K562 (cell line): ENCODE measurements around the gene NRM.

ENCODE experiments used
- DIDO1 ChIP-seq: fragments of 450-650 bp; IDR thresholded peaks from 2 replicates; pipeline ENCODE4 v1.6.1; 2016; ENCODE audit warnings: low read depth, missing biosample characterization, missing genetic modification characterization
- HDAC6 ChIP-seq: IDR thresholded peaks from 2 replicates; pipeline ENCODE4 v1.6.1; 2012; ENCODE audit warnings: low read depth, mild to moderate bottlenecking, control low read depth, inconsistent platforms, low read length, moderate library complexity
- L3MBTL2 ChIP-seq: fragments of 450-650 bp; IDR thresholded peaks from 2 replicates; pipeline ENCODE4 v1.6.1; 2016; ENCODE audit warnings: mild to moderate bottlenecking, moderate library complexity
- PHF20 ChIP-seq: fragments of 450-650 bp; IDR thresholded peaks from 2 replicates; pipeline ENCODE4 v1.6.1; 2018; ENCODE audit not compliant: partially characterized antibody
- SP1 ChIP-seq: sonication (generic); formaldehyde crosslinking; IDR thresholded peaks from 2 replicates; pipeline ENCODE4 v1.8.1; 2022; ENCODE audit warnings: mild to moderate bottlenecking, missing genetic modification reagents
- TCF7L2 ChIP-seq: fragments of 150-350 bp; IDR thresholded peaks from 2 replicates; pipeline ENCODE4 v1.6.1; 2016; ENCODE audit warnings: low read depth, mild to moderate bottlenecking, low read length, moderate library complexity
- TF ChIP-seq, protein P1 (sequence below): sonication (generic); formaldehyde crosslinking; IDR thresholded peaks from 2 replicates; pipeline ENCODE4 v1.9.0; 2022; ENCODE audit warnings: mild to moderate bottlenecking, missing genetic modification reagents

DNA sequence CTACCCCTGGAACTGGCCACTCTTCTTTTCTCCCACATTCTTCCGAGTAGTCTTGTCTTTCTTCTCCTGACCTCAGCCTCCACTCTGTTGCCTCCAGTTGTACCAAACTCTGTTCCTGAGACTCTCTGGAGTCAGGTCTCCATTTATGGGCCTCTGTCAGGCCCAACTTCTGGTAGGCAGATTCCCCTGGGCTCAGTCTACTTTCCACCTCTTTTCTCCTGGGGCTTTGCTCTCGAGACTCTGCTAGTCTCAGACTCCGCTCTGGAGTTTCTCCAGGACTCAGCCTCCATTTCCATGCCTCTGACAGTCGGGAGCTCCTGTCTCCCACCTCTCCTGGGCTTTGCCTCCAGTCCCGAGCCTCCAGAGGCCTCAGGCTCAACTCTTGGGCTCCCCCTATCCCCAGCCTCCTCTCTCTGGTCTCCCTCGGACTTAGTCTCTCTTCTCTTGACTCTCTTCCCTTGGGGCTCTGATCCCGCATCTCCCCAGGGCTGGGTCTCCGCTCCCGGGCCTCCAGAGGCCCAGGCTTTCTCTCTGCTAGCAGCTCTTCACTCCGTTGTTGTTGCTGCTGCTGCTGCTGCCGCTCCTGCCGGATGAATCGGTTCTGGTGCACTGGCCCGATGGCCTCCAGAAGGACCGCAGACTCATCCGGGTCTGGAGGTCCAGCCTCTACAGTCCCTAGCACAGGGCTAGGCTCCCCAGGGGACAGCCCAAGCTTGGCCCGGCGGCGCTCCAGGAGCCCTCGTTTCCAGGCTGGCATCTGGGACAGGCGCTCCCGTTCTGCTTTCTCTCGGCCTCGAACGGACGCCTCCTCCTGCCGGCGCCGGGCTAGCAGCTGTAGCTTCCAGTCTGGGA is 5.4 kb downstream of the NRM start:
- TF ChIP-seq DIDO1 (no peak), SP1 (CRISPR knock-in tag) (no peak; the same call in 1 of the 2 replicates), HDAC6 (no peak), TCF7L2 (no peak), PHF20 (no peak), L3MBTL2 (no peak)
- TF ChIP-seq, protein P1, sequence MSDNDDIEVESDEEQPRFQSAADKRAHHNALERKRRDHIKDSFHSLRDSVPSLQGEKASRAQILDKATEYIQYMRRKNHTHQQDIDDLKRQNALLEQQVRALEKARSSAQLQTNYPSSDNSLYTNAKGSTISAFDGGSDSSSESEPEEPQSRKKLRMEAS, result no peak
